ENCODE results near the gene ACOT12. TPM values are rescaled to one million over a fixed set of nuclear protein-coding genes. Genes with fewer than 3 reads are reported as not detected.
"Not testable (repeated sequence)": the region's sequence is repeated elsewhere in the genome, so short reads cannot be mapped to it uniquely, and the experiment has no call there.

ACOT12 gene
- total and polyA plus RNA-seq, 12 donors: 0.15 TPM; not detected in 11

DNA sequence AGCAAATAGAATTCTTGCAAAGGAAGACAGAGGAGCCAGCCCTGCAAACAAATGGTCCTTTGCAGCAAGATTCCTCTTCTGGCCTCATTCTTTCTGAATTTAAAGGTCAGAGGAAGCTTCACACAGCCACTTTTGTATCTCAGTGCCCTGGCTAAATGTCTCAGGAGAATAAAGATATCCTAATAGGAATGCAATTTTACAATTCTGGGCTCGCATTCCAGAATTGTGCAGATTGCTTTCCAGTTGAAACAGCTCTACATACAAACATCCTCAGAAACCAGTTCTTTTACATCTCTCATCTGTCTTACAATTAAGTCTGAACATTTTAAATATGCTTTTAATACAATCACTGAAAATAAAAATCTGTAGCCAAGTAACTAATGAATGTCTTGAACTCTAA, 14.6 kb upstream of the ACOT12 start:
- peaks cover 0 to 8% (median 0%) of the 10 kb centered on the region in 9 donors for H3K36me3 ChIP-seq
- TF ChIP-seq, protein P1, sequence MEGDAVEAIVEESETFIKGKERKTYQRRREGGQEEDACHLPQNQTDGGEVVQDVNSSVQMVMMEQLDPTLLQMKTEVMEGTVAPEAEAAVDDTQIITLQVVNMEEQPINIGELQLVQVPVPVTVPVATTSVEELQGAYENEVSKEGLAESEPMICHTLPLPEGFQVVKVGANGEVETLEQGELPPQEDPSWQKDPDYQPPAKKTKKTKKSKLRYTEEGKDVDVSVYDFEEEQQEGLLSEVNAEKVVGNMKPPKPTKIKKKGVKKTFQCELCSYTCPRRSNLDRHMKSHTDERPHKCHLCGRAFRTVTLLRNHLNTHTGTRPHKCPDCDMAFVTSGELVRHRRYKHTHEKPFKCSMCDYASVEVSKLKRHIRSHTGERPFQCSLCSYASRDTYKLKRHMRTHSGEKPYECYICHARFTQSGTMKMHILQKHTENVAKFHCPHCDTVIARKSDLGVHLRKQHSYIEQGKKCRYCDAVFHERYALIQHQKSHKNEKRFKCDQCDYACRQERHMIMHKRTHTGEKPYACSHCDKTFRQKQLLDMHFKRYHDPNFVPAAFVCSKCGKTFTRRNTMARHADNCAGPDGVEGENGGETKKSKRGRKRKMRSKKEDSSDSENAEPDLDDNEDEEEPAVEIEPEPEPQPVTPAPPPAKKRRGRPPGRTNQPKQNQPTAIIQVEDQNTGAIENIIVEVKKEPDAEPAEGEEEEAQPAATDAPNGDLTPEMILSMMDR (IDR thresholded peaks at IDR 0.05): no peak
- H3K27me3 ChIP-seq: no peaks in the 10 kb centered on the region
- H3K4me3 ChIP-seq: no peak overlapping the region
- DNase-seq (no peak), ATAC-seq (no peak)
- intact Hi-C loops (cut with DNase I): no loop called here
- peaks cover 0 to 5% (median 0%) of the 10 kb centered on the region in 9 donors for H3K4me1 ChIP-seq
- no peaks in the 10 kb centered on the region for H3K9me3 ChIP-seq
- no peak overlapping the region for H3K27ac ChIP-seq
- WGBS, 2 donors: 56 to 63% methylated on average over 1 of the region's 1 CpG

DNA sequence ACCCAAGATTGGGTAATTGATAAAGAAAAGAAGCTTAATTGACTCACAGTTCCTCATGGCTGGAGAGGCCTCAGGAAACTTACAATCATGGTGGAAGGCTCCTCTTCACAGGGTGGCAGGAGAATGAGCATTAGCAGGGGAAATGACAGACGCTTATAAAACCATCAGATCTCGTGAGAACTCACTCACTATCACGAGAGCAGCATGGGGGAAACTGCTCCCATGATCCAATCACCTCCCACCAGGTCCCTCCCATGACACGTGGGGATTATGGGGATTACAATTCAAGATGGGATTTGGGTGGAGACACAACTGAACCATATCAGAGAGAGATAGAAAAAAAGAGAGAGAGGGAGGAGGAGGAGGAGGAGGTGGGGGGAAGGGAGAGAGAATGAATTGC, 13.9 kb upstream of the ACOT12 start:
- H3K36me3 ChIP-seq; intact Hi-C loops (cut with DNase I); ATAC-seq; H3K27me3 ChIP-seq; H3K4me3 ChIP-seq; DNase-seq; H3K9me3 ChIP-seq; H3K27ac ChIP-seq; H3K4me1 ChIP-seq: not testable (repeated sequence)
- 74 to 79% methylated on average over 4 of the region's 4 CpGs for WGBS, 2 donors

DNA sequence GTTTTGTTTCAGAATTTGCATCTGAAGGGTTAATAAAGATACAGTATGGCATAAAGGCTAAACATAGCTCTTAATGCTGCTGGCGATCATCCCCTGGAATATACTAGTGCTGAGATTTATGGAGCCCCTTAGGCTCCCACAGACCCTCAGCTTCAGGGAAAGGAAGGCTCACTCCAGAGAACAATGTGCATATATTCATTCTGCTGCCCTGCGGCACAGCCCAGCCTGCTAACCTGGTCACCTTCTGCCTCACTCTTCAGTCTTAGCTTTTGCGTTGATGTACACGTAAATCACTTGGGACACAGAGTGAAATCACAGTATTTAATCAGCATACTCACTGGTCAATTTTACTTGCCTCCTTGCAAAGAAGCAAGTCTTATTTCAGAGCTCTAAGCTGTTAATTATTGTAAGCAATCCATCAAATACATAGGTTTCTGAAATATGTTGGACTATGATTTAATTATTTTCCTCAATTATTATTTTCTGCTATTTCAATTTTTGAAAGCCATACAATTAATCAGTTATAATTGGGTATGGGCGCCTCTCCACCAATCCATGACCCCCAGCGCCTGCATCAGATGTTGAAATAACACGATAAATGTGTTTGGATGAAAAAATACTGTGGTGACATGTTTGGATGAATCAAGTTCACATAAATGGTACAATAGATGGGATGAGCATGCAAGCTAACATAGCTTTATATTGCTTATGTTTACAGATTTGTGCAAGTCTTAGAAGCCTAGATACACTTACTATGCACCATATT, 11.4 kb upstream of the ACOT12 start:
- intact Hi-C loops (cut with DNase I): no loop called here
- DNase-seq (no peak), ATAC-seq (no peak)
- TF ChIP-seq, protein P1 (IDR thresholded peaks at IDR 0.05): no peak
- no peaks in the 10 kb centered on the region for H3K27me3 ChIP-seq
- peaks cover 0 to 6% (median 0%) of the 10 kb centered on the region in 9 donors for H3K36me3 ChIP-seq
- H3K4me1 ChIP-seq: peaks cover 0 to 5% (median 0%) of the 10 kb centered on the region in 9 donors
- WGBS, 2 donors: 78 to 83% methylated on average over 7 of the region's 7 CpGs
- H3K9me3 ChIP-seq: no peaks in the 10 kb centered on the region
- no peak overlapping the region for H3K27ac ChIP-seq
- H3K4me3 ChIP-seq: no peak overlapping the region

DNA sequence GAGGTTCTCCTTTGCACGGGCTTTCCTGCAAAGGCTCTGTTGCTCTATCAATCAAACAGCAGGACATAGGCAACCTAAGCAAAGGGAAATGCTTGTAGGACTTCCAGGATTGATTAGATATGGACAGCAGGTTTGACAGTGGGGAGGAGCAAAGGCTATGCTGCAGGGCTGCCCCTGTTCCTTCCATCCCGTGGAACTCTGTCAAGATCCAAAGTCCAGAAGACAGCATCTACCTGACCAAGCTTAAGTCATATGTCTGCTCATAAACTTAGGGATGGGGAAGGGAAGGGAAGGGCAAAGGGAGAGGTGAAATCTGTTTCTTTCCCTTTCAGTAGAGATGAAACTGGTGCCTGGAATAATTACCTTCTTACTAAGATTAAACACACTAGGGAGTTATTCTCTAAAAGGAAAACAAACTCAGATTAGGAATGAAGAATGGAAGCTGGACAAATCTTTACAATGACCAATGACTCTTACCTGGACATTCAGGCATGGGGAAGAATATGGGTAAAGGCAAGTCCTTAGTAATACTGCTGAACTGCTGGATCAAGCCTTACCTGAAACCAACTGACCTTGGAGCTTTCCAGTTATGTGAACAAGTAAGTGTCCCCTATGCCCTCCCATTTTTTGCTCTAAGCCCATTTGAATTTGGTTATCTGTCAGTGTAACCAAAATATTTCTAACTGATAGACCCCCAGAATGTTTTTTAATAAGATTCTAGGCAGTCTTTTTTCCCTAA, 8.4 kb upstream of the ACOT12 start:
- DNase-seq (no peak), ATAC-seq (no peak)
- Histone ChIP-seq H3K4me3 (no peak overlapping the region), H3K9me3 (no peaks in the 10 kb centered on the region), H3K4me1 (peaks cover 0 to 3% (median 0%) of the 10 kb centered on the region in 9 donors), H3K36me3 (no peaks in the 10 kb centered on the region), H3K27me3 (peaks cover 0 to 3% (median 0%) of the 10 kb centered on the region in 7 donors), H3K27ac (no peak overlapping the region)
- 24 to 37% methylated on average over 2 of the region's 2 CpGs for WGBS, 2 donors
- intact Hi-C loops (cut with DNase I): no loop called here
- TF ChIP-seq, protein P1 (IDR thresholded peaks at IDR 0.05): no peak

Measured in heart right ventricle (tissue), 16 donors.